ENCODE measurements around the gene C5orf22. TPM values are rescaled to one million over a fixed set of nuclear protein-coding genes. Genes with fewer than 3 reads are reported as not detected.
A peak's percentile ranks its signal among the peaks of the same experiment; 100 is the strongest.

C5orf22 gene
- total and polyA plus RNA-seq, 2 of the 13 experiments (the other 11 are each of a cell fraction or from before 2014, with no cell fraction given), result 14.0 to 21.5 TPM

- ATAC-seq, result no peak
- TF ChIP-seq CTCF (CRISPR knock-in tag; IDR thresholded peaks at IDR 0.05), result peak; percentile 42
- peak; percentile 39; the same call in 1 of the 2 replicates for TF ChIP-seq SMC3 (IDR thresholded peaks at IDR 0.05; ENCODE audit: low read length)
- TF ChIP-seq AGO2 (optimal IDR thresholded peaks at IDR 0.05; ENCODE audit: low read depth, low read length), result no peak
- TF ChIP-seq ARID3A (IDR thresholded peaks at IDR 0.05; ENCODE audit: low read depth, low read length), result 0 out of 2 replicates have a peak, but pooled peaks have one; percentile 28
- TF ChIP-seq SRSF4 (IDR thresholded peaks at IDR 0.05; ENCODE audit: low read depth, low read length, poor library complexity, severe bottlenecking), result no peak
- TF ChIP-seq STAG1 (CRISPR knock-in tag; IDR thresholded peaks at IDR 0.05), result peak; percentile 66
- TF ChIP-seq LBX2 (CRISPR knock-in tag; IDR thresholded peaks at IDR 0.05; ENCODE audit: borderline replicate concordance), result no peak
- TF ChIP-seq ZMYM2 (CRISPR knock-in tag; IDR thresholded peaks at IDR 0.05), result no peak
- H3K36me3 ChIP-seq (replicated peaks in 1 of 2; ENCODE audit: control insufficient read depth in 1 of 2, insufficient read depth in 2 of 2, low read length in 2 of 2), result no peaks in the 10 kb centered on the region
- no peak overlapping the region for H3K4me3 ChIP-seq (replicated peaks in 1 of 3; ENCODE audit: insufficient read depth in 1 of 3, low read depth in 2 of 3, low read length in 3 of 3)
- no peak for FAIRE-seq
- H3K4me2 ChIP-seq (ENCODE audit: low read depth, low read length), result no peak overlapping the region
- peak; percentile 10 for DNase-seq (ENCODE audit: low spot score)
- intact Hi-C loops (cut with micrococcal nuclease; ENCODE audit: unreplicated experiment), result loop anchor here (1.0 to 5.0 kb wide), 3 partner anchors 228 to 511 kb away; no protein-coding TSS in a partner anchor
- ChIA-PET CTCF (ENCODE audit: low intra/inter-chr PET ratio, low total read pairs) (interaction anchor here (1.8 to 1.9 kb wide), 2 partner anchors 227 to 495 kb away, joined by 10 to 18 read pairs; no protein-coding TSS in a partner anchor), POLR2A (no interaction called here)
- WGBS (ENCODE audit: low lambda C conversion rate), result 34% methylated on average over 3 of the region's 3 CpGs
- H3K9ac ChIP-seq (ENCODE audit: insufficient read depth, low read depth, low read length), result no peak overlapping the region
- no peaks in the 10 kb centered on the region for H3K4me1 ChIP-seq (ENCODE audit: insufficient read depth, low read length)
- no peak overlapping the region for H3K27ac ChIP-seq (ENCODE audit: extremely low read length, insufficient read depth, low read length)
- H3K27me3 ChIP-seq (ENCODE audit: control insufficient read depth in 1 of 2, insufficient read depth in 2 of 2, low read length in 2 of 2), result peaks cover 2 to 6% of the 10 kb centered on the region in 2 experiments; a peak in 2 of 5 replicates
- no peak overlapping the region for H2AFZ ChIP-seq (ENCODE audit: low read length)
- no TSS peak for BruUV-seq (replicated peaks)
- no peaks in the 10 kb centered on the region for H3K9me3 ChIP-seq (ENCODE audit: low read length)
- in situ Hi-C loops (cut with HindIII; ENCODE audit: extremely low pct_ligation_motif_present, low pct_unique_long_range_greater_than_20kb), result loop anchor here (5.0 kb wide), 1 partner anchor 226 kb away; no protein-coding TSS in a partner anchor
- H3K79me2 ChIP-seq (ENCODE audit: insufficient read depth, low read length), result no peaks in the 10 kb centered on the region
- H4K20me1 ChIP-seq (ENCODE audit: insufficient read depth, low read length), result no peaks in the 10 kb centered on the region
Measured at GRCh38 chr5:31581498-31582099, 49.5 kb downstream of the C5orf22 start.
